Skeletal muscle satellite cell (primary cell): ENCODE data around the gene JADE2.

Experiments
- H3K27me3 ChIP-seq: 2 replicates; pipeline ENCODE4 v1.7.0; 2013; ENCODE audit warnings: low read length; ENCODE audit not compliant: control insufficient read depth, insufficient read depth
- H3K36me3 ChIP-seq: 2 replicates; pipeline ENCODE4 v1.7.0; 2013; ENCODE audit warnings: mild to moderate bottlenecking, control low read depth, low read length; ENCODE audit not compliant: insufficient read depth
- H3K4me1 ChIP-seq: 2 replicates; pipeline ENCODE4 v1.7.0; 2013; ENCODE audit warnings: low read length; ENCODE audit not compliant: control insufficient read depth, insufficient read depth
- H3K4me2 ChIP-seq: 2 replicates; pipeline ENCODE4 v1.7.0; 2013; ENCODE audit warnings: mild to moderate bottlenecking, low read length
- H3K4me3 ChIP-seq: 2 replicates; pipeline ENCODE4 v1.7.0; 2013; ENCODE audit warnings: low read length
- H3K9ac ChIP-seq: 2 replicates; pipeline ENCODE4 v1.7.0; 2013; ENCODE audit warnings: mild to moderate bottlenecking, low read depth, low read length, moderate library complexity
- H3K9me3 ChIP-seq: replicated peaks from 2 replicates; pipeline ENCODE4 v1.7.0; 2013; ENCODE audit warnings: mild to moderate bottlenecking, control low read depth, low read length

JADE2 gene

DNA sequence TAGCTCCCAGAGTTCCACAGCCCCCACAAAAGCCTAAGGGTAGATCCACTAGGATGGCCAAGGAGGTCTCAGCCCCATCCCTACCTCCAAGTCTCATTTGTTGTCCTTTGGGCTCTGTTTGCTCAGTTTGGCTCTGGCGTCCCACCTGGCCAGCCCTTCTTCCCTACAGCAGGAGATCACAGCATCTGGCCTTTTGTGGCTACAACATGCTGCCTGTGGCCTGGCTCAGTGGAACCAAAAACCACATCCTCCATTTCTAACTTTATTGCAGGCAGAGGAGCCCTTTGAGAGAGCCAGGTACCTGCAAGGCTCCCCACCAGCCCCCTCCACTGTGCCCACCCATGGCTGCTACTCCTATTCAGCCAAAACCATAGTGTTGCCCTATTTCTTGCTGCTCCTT, 11.4 kb downstream of the JADE2 start:
- Histone ChIP-seq H3K27me3 (no peaks in the 10 kb centered on the region), H3K4me2 (no peak overlapping the region), H3K9ac (no peak overlapping the region), H3K36me3 (peaks cover 51% of the 10 kb centered on the region), H3K4me3 (no peak overlapping the region), H3K4me1 (peaks cover 4% of the 10 kb centered on the region), H3K9me3 (no peaks in the 10 kb centered on the region)

- Histone ChIP-seq H3K9me3 (no peaks in the 10 kb centered on the region), H3K9ac (no peak overlapping the region), H3K4me1 (peaks cover 4% of the 10 kb centered on the region), H3K4me2 (no peak overlapping the region), H3K36me3 (peaks cover 51% of the 10 kb centered on the region), H3K27me3 (no peaks in the 10 kb centered on the region), H3K4me3 (no peak overlapping the region)
Observed at GRCh38 chr5:134537297-134537696, 11.8 kb downstream of the JADE2 start.

DNA sequence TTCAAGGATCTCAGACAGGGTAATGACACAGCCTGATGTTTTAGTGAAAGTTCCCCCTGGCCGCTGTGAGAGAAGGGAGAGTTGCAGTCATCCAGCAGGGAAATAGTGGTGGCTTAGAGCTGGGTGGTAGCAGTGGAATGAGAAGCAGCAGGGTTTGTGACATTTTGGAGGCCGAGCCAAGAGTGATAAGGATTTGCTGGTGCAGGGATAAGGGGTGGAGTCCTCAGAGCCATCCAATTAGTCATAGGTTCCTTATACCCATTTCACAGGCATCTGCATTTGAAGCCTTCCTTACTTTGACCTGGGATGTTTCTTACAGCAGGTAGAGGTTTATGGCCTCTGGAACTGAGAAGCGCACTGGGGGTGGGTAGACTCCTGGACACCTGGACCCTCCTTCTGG, 12.8 kb downstream of the JADE2 start:
- Histone ChIP-seq H3K4me3 (no peak overlapping the region), H3K4me2 (no peak overlapping the region), H3K36me3 (peaks cover 51% of the 10 kb centered on the region), H3K4me1 (no peaks in the 10 kb centered on the region), H3K9ac (no peak overlapping the region), H3K9me3 (no peaks in the 10 kb centered on the region), H3K27me3 (no peaks in the 10 kb centered on the region)

DNA sequence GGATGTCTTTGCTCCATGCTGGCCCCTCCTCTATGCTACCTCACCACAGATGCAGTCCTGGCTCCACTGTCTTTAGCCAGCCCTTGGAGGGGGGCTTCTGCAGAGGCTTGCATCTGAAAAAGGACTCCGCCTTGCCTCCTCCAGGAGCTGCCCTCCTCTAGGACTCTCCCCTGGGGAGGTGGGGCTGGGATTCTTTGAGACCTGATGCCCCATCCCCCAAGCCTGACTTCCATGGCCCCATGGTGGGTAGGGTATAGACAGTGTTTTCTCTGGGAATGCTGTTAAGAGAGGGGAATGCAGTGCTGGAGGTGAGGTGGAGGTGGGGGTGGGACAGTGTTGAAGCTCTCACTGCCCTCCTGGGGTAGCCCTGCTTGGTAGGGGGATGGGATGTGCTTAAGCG, 14.3 kb downstream of the JADE2 start:
- H3K4me2 ChIP-seq: no peak overlapping the region
- H3K9me3 ChIP-seq: no peaks in the 10 kb centered on the region
- H3K27me3 ChIP-seq: no peaks in the 10 kb centered on the region
- peaks cover 63% of the 10 kb centered on the region for H3K36me3 ChIP-seq
- no peak overlapping the region for H3K4me3 ChIP-seq
- no peaks in the 10 kb centered on the region for H3K4me1 ChIP-seq
- H3K9ac ChIP-seq: no peak overlapping the region

- no peak overlapping the region for H3K4me2 ChIP-seq
- H3K4me1 ChIP-seq: no peaks in the 10 kb centered on the region
- H3K27me3 ChIP-seq: no peaks in the 10 kb centered on the region
- peaks cover 70% of the 10 kb centered on the region for H3K36me3 ChIP-seq
- no peak overlapping the region for H3K9ac ChIP-seq
- no peak overlapping the region for H3K4me3 ChIP-seq
- H3K9me3 ChIP-seq: no peaks in the 10 kb centered on the region
Observed at GRCh38 chr5:134540747-134541733, 15.6 kb downstream of the JADE2 start.

DNA sequence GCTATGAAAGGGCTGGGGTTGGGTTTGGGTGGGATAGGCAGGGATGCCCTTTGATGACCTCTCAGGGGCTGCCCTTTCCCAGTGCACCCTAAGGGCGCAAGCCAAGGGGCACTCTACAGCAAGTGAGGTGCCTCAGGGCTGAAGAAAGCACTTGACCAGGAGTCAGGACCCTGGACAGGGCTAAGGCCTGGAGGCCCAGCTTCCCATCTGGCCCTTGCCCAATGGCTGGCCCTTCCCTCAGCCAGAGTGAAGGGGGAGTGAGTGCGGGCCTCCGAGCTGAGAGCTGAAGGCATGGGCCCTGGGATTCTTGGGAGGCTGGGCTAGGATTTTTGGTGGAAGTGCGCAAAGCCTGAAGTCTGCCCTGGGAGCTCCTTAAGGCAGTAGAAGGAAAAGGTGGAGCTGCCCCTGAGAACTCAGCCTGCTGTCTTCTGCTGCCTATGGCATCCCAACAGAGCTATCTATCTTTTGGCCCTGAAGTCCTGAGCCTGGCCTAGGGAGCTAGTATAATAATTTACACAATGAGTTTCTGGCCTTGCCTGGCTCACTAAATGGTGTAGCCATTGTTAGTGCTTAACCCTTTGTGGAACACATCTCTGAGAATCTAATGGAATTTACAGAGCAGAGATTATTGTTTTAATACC, 16.4 kb downstream of the JADE2 start:
- H3K4me3 ChIP-seq: no peak overlapping the region
- H3K4me2 ChIP-seq: no peak overlapping the region
- peaks cover under 1% of the 10 kb centered on the region for H3K4me1 ChIP-seq
- no peaks in the 10 kb centered on the region for H3K9me3 ChIP-seq
- H3K36me3 ChIP-seq: peaks cover 63% of the 10 kb centered on the region
- H3K27me3 ChIP-seq: no peaks in the 10 kb centered on the region
- no peak overlapping the region for H3K9ac ChIP-seq

DNA sequence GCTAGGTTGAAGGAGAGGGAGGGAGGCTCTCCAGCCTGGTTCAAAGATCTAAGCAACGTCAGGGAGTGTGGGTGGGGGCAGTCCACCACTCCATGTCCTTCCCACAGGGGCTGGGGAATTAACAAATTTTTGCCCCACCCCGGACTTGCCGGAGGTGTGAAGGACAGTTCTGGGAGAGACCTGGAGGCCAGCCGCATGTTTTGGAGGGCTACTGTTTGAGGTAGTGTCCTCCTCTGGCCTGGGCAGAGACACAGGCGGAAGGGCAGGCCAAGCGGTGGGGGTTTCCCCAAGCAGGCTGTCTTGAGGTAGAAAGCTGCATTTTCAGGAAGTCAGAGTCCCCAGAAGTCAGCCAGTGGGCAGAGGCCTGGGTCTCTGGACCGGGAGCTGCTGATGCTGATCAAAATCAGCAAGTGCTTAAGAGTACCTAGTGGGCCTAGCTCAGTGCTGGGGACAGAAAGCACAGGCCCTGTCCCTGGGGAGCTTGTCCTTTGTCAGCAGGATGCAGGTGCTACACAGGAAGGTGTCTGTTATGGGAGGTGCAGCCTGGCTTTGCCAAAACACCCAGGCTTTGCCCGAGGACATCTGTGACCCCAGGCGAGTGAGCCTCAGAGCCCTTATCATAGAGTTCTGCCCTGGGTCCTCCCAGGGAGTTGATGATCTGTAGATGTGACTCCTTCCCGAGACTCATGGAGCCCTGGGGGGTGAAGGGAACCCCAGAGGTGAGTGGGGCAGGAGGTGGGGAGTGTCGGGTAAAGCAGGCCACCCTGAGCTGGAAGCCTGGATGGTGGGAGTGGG, 18.5 kb downstream of the JADE2 start:
- no peak overlapping the region for H3K4me2 ChIP-seq
- no peaks in the 10 kb centered on the region for H3K9me3 ChIP-seq
- no peak overlapping the region for H3K9ac ChIP-seq
- no peak overlapping the region for H3K4me3 ChIP-seq
- H3K4me1 ChIP-seq: peaks cover 13% of the 10 kb centered on the region
- H3K36me3 ChIP-seq: peaks cover 59% of the 10 kb centered on the region
- H3K27me3 ChIP-seq: no peaks in the 10 kb centered on the region

GRCh38 chr5:134545070-134545868, 19.8 kb downstream of the JADE2 start:
- Histone ChIP-seq H3K4me1 (peaks cover 24% of the 10 kb centered on the region), H3K4me3 (no peak overlapping the region), H3K27me3 (no peaks in the 10 kb centered on the region), H3K9me3 (no peaks in the 10 kb centered on the region), H3K9ac (no peak overlapping the region), H3K36me3 (peaks cover 49% of the 10 kb centered on the region), H3K4me2 (no peak overlapping the region)

- no peaks in the 10 kb centered on the region for H3K27me3 ChIP-seq
- H3K9me3 ChIP-seq: no peaks in the 10 kb centered on the region
- no peak overlapping the region for H3K4me3 ChIP-seq
- no peak overlapping the region for H3K9ac ChIP-seq
- peaks cover 36% of the 10 kb centered on the region for H3K4me1 ChIP-seq
- H3K36me3 ChIP-seq: peaks cover 38% of the 10 kb centered on the region
- H3K4me2 ChIP-seq: no peak overlapping the region
Observed at GRCh38 chr5:134547066-134547465, 21.6 kb downstream of the JADE2 start.

DNA sequence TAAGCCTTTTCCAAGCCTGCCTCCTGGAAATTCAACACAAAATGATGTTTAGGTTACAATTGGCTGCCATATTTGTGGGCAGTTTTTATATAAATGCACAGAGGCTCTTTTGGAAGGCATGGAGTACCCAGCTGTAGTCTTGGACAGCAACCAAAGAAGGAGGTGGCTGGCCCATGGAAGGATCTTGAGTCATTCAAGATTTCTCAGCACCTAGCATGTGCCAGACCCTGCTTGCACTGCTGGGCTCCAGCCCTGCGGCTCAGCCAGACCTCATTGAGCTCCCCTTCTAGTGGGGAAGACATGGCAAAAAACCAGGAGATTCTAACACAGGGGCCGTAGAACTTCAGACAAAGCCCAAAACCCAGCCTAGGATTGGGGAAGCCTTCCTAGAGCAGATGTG, 22.1 kb downstream of the JADE2 start:
- H3K36me3 ChIP-seq: peaks cover 40% of the 10 kb centered on the region

More for the DNA sequence above, 22.1 kb downstream of the JADE2 start:
- Histone ChIP-seq H3K4me3 (no peak overlapping the region), H3K4me1 (peaks cover 41% of the 10 kb centered on the region), H3K9ac (no peak overlapping the region), H3K27me3 (no peaks in the 10 kb centered on the region), H3K9me3 (no peaks in the 10 kb centered on the region), H3K4me2 (no peak overlapping the region)
